ENCODE results near the gene UMPS. TPM values are rescaled to one million over a fixed set of nuclear protein-coding genes. Genes with fewer than 3 reads are reported as not detected.
A peak's percentile ranks its signal among the peaks of the same experiment; 100 is the strongest.
"Not testable (repeated sequence)": the region's sequence is repeated elsewhere in the genome, so short reads cannot be mapped to it uniquely, and the experiment has no call there.

The UMPS gene
- total RNA-seq, 1 experiment from 2014 or later: 45.4 TPM

DNA sequence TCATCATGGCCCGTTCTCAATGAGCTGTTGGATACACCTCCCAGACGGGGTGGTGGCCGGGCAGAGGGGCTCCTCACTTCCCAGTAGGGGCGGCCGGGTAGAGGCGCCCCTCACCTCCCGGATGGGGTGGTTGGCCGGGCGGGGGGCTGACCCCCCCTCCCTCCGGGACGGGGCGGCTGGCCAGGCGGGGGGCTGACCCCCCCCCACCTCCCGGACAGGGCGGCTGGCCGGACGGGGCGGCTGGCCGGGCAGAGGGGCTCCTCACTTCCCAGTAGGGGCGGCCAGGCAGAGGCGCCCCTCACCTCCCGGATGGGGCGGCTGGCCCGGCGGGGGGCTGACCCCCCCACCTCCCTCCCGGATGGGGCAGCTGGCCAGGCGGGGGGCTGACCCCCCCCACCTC, 19.6 kb downstream of the UMPS start:
- DNase-seq (ENCODE audit: low spot score); CTCF ChIA-PET; H3K4me3 Mint-ChIP-seq; POLR2A ChIA-PET; H3K9me3 Mint-ChIP-seq; H3K27me3 Mint-ChIP-seq (ENCODE audit: low read depth); ATAC-seq; H3K36me3 Mint-ChIP-seq; H3K27ac Mint-ChIP-seq: not testable (repeated sequence)
- H3K4me1 Mint-ChIP-seq: peaks cover 41% of the 10 kb centered on the region

DNA sequence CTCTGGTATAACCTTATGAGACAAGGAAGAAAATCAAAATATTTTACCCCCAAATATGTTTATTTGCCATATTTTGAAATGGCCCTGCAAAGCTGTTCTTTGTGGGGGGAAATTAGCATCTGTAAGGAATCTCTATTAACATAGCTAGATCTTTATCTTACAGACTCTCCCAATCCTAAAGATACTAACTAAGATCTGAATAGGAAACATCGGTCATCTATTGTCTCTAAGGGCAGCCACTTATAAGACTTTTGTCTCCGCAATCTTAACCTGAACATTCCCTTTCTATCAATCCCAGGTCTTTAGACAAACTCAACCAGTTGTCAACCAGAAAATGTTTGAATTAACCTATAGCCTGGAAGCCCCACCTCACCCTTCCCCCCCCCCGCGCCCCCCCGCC, 21.2 kb downstream of the UMPS start:
- Mint-ChIP-seq H3K4me3 (no peak overlapping the region), H3K27ac (peak overlapping the region; percentile 74), H3K36me3 (peaks cover 3% of the 10 kb centered on the region), H3K9me3 (no peaks in the 10 kb centered on the region), H3K27me3 (ENCODE audit: low read depth) (no peaks in the 10 kb centered on the region), H3K4me1 (peaks cover 52% of the 10 kb centered on the region)
- DNase-seq (ENCODE audit: low spot score) (no peak), ATAC-seq (peak; percentile 27; the same call in 1 of the 2 replicates)
- no peak for TF ChIP-seq SMAD4 (CRISPR knock-in tag; IDR thresholded peaks at IDR 0.05)
- no peak for TF ChIP-seq TEAD1 (CRISPR knock-in tag; IDR thresholded peaks at IDR 0.05)
- TF ChIP-seq, protein P1, sequence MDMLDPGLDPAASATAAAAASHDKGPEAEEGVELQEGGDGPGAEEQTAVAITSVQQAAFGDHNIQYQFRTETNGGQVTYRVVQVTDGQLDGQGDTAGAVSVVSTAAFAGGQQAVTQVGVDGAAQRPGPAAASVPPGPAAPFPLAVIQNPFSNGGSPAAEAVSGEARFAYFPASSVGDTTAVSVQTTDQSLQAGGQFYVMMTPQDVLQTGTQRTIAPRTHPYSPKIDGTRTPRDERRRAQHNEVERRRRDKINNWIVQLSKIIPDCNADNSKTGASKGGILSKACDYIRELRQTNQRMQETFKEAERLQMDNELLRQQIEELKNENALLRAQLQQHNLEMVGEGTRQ (CRISPR knock-in tag; IDR thresholded peaks at IDR 0.05): no peak
- TF ChIP-seq, protein P2, sequence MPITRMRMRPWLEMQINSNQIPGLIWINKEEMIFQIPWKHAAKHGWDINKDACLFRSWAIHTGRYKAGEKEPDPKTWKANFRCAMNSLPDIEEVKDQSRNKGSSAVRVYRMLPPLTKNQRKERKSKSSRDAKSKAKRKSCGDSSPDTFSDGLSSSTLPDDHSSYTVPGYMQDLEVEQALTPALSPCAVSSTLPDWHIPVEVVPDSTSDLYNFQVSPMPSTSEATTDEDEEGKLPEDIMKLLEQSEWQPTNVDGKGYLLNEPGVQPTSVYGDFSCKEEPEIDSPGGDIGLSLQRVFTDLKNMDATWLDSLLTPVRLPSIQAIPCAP (CRISPR knock-in tag; IDR thresholded peaks at IDR 0.05): no peak
- TF ChIP-seq, protein P3, sequence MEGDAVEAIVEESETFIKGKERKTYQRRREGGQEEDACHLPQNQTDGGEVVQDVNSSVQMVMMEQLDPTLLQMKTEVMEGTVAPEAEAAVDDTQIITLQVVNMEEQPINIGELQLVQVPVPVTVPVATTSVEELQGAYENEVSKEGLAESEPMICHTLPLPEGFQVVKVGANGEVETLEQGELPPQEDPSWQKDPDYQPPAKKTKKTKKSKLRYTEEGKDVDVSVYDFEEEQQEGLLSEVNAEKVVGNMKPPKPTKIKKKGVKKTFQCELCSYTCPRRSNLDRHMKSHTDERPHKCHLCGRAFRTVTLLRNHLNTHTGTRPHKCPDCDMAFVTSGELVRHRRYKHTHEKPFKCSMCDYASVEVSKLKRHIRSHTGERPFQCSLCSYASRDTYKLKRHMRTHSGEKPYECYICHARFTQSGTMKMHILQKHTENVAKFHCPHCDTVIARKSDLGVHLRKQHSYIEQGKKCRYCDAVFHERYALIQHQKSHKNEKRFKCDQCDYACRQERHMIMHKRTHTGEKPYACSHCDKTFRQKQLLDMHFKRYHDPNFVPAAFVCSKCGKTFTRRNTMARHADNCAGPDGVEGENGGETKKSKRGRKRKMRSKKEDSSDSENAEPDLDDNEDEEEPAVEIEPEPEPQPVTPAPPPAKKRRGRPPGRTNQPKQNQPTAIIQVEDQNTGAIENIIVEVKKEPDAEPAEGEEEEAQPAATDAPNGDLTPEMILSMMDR (IDR thresholded peaks at IDR 0.05): no peak
- TF ChIP-seq CREM (CRISPR knock-in tag; IDR thresholded peaks at IDR 0.05): no peak
- no peak for TF ChIP-seq NR3C1 (CRISPR knock-in tag; conservative IDR thresholded peaks at IDR 0.05; ENCODE audit: low read depth)
- TF ChIP-seq, protein P4, sequence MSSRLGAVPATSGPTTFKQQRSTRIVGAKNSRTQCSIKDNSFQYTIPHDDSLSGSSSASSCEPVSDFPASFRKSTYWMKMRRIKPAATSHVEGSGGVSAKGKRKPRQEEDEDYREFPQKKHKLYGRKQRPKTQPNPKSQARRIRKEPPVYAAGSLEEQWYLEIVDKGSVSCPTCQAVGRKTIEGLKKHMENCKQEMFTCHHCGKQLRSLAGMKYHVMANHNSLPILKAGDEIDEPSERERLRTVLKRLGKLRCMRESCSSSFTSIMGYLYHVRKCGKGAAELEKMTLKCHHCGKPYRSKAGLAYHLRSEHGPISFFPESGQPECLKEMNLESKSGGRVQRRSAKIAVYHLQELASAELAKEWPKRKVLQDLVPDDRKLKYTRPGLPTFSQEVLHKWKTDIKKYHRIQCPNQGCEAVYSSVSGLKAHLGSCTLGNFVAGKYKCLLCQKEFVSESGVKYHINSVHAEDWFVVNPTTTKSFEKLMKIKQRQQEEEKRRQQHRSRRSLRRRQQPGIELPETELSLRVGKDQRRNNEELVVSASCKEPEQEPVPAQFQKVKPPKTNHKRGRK (CRISPR knock-in tag; IDR thresholded peaks at IDR 0.05; ENCODE audit: borderline replicate concordance): no peak
- no peak for TF ChIP-seq OVOL2 (CRISPR knock-in tag; IDR thresholded peaks at IDR 0.05; ENCODE audit: borderline replicate concordance)
- TF ChIP-seq NFYB (CRISPR knock-in tag; conservative IDR thresholded peaks at IDR 0.05; ENCODE audit: low read depth): no peak
- TF ChIP-seq, protein P5, sequence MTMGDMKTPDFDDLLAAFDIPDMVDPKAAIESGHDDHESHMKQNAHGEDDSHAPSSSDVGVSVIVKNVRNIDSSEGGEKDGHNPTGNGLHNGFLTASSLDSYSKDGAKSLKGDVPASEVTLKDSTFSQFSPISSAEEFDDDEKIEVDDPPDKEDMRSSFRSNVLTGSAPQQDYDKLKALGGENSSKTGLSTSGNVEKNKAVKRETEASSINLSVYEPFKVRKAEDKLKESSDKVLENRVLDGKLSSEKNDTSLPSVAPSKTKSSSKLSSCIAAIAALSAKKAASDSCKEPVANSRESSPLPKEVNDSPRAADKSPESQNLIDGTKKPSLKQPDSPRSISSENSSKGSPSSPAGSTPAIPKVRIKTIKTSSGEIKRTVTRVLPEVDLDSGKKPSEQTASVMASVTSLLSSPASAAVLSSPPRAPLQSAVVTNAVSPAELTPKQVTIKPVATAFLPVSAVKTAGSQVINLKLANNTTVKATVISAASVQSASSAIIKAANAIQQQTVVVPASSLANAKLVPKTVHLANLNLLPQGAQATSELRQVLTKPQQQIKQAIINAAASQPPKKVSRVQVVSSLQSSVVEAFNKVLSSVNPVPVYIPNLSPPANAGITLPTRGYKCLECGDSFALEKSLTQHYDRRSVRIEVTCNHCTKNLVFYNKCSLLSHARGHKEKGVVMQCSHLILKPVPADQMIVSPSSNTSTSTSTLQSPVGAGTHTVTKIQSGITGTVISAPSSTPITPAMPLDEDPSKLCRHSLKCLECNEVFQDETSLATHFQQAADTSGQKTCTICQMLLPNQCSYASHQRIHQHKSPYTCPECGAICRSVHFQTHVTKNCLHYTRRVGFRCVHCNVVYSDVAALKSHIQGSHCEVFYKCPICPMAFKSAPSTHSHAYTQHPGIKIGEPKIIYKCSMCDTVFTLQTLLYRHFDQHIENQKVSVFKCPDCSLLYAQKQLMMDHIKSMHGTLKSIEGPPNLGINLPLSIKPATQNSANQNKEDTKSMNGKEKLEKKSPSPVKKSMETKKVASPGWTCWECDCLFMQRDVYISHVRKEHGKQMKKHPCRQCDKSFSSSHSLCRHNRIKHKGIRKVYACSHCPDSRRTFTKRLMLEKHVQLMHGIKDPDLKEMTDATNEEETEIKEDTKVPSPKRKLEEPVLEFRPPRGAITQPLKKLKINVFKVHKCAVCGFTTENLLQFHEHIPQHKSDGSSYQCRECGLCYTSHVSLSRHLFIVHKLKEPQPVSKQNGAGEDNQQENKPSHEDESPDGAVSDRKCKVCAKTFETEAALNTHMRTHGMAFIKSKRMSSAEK (CRISPR knock-in tag; IDR thresholded peaks at IDR 0.05; ENCODE audit: borderline replicate concordance): no peak
- TF ChIP-seq, protein P6, sequence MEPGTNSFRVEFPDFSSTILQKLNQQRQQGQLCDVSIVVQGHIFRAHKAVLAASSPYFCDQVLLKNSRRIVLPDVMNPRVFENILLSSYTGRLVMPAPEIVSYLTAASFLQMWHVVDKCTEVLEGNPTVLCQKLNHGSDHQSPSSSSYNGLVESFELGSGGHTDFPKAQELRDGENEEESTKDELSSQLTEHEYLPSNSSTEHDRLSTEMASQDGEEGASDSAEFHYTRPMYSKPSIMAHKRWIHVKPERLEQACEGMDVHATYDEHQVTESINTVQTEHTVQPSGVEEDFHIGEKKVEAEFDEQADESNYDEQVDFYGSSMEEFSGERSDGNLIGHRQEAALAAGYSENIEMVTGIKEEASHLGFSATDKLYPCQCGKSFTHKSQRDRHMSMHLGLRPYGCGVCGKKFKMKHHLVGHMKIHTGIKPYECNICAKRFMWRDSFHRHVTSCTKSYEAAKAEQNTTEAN (CRISPR knock-in tag; IDR thresholded peaks at IDR 0.05): no peak
- no peak for TF ChIP-seq NR1H2 (CRISPR knock-in tag; IDR thresholded peaks at IDR 0.05)
- no peak for TF ChIP-seq ELF4 (CRISPR knock-in tag; IDR thresholded peaks at IDR 0.05; ENCODE audit: low read depth)
- TF ChIP-seq JUN (CRISPR knock-in tag; IDR thresholded peaks at IDR 0.05): no peak
- TF ChIP-seq, protein P7, sequence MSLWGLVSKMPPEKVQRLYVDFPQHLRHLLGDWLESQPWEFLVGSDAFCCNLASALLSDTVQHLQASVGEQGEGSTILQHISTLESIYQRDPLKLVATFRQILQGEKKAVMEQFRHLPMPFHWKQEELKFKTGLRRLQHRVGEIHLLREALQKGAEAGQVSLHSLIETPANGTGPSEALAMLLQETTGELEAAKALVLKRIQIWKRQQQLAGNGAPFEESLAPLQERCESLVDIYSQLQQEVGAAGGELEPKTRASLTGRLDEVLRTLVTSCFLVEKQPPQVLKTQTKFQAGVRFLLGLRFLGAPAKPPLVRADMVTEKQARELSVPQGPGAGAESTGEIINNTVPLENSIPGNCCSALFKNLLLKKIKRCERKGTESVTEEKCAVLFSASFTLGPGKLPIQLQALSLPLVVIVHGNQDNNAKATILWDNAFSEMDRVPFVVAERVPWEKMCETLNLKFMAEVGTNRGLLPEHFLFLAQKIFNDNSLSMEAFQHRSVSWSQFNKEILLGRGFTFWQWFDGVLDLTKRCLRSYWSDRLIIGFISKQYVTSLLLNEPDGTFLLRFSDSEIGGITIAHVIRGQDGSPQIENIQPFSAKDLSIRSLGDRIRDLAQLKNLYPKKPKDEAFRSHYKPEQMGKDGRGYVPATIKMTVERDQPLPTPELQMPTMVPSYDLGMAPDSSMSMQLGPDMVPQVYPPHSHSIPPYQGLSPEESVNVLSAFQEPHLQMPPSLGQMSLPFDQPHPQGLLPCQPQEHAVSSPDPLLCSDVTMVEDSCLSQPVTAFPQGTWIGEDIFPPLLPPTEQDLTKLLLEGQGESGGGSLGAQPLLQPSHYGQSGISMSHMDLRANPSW (CRISPR knock-in tag; conservative IDR thresholded peaks at IDR 0.05; ENCODE audit: low read depth): no peak
- TF ChIP-seq NFE2L1 (CRISPR knock-in tag; IDR thresholded peaks at IDR 0.05): no peak
- no peak for TF ChIP-seq GTF2I (CRISPR knock-in tag; conservative IDR thresholded peaks at IDR 0.05)
- ChIA-PET POLR2A (no interaction called here), CTCF (interaction anchor here (0.6 to 1.8 kb wide), 2 partner anchors 9 to 1643 kb away, joined by 3 to 7 read pairs; partner anchors contain the start of gene CFAP100)

All from WTC11 (cell line).